Brain pericyte (primary cell): ENCODE data around the gene KRT14.
"Not testable (repeated sequence)": the region's sequence is repeated elsewhere in the genome, so short reads cannot be mapped to it uniquely, and the experiment has no call there.

Experiments used
- DNase-seq: peaks from one replicate; pipeline ENCODE4 v3.0.0-alpha.2; 2012; ENCODE audit warnings: low read depth, low spot score

Gene KRT14

GRCh38 chr17:41610061-41610517 lies 23.4 kb upstream of the KRT14 start:
- DNase-seq = not testable (repeated sequence)

GRCh38 chr17:41606930-41607329 lies 20.2 kb upstream of the KRT14 start:
- not testable (repeated sequence) for DNase-seq

GRCh38 chr17:41602524-41602923 lies 15.8 kb upstream of the KRT14 start:
- DNase-seq = no peak

DNA sequence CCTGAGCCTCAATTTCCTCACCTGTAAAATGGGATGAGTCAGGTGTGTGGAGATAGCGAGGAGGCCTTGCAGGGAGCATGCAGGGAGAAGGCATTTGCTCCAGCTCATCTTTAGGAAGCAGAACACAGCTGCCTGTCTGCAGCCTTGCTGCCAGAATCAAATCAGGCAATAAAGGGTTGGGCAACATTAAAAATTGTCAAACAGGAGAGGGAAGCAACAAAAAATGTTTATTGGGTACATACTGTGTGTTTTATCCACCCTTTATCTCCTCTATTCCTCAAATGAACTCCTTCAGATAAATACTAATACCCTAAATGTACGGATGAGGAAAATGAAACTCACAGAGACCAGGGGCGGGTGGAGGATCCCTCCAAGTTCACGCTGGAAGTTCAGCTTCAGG lies 13.6 kb upstream of the KRT14 start:
- DNase-seq = no peak

- no peak for DNase-seq
Observed at GRCh38 chr17:41599680-41600079, 13.0 kb upstream of the KRT14 start.

DNA sequence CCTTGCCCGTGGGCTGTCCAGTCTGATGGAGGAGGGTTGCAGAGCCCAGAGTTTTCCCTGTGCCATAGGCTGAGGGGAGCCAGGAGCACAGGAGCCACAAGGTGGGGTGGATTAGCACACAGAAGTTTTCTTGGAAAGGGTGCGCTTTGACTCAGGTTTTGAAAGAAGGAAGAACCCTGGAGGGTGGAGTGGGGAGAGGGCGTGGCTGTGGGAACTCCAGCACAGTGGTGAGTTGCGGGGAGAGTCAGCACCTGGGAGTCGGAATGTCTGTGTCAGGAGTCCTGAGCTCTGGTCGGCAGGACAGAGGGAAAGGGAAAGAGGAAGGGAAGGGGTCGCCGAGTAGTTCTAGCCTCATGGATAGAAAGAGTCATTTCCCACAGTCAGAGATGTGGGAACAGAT lies 8.9 kb upstream of the KRT14 start:
- no peak for DNase-seq

DNA sequence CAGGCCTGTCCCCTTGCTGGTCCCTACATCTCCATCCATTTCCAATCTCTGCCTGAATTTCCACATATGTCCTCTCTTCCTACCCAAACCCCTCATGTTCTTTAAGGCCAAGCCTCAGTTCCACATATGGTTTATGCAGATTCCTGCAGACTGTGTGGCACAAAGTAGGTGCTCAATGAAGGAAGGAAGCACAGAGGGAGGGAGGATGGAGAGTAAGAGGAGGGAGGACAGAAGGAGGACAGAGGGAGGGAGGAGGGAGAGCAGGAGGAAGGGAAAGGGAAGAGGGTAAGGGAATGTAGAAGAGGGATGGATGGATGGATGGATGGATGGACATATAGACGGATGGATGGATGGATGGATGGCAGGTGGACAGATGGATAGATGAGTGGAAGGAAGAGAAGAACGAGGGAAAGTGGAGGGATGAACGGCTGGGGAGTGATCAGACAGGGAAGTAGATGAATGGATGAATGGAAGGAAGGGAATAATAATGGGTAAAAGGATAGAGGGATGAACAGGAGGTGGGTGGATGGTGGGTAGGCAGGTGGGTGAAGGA lies 7.7 kb upstream of the KRT14 start:
- no peak for DNase-seq

DNA sequence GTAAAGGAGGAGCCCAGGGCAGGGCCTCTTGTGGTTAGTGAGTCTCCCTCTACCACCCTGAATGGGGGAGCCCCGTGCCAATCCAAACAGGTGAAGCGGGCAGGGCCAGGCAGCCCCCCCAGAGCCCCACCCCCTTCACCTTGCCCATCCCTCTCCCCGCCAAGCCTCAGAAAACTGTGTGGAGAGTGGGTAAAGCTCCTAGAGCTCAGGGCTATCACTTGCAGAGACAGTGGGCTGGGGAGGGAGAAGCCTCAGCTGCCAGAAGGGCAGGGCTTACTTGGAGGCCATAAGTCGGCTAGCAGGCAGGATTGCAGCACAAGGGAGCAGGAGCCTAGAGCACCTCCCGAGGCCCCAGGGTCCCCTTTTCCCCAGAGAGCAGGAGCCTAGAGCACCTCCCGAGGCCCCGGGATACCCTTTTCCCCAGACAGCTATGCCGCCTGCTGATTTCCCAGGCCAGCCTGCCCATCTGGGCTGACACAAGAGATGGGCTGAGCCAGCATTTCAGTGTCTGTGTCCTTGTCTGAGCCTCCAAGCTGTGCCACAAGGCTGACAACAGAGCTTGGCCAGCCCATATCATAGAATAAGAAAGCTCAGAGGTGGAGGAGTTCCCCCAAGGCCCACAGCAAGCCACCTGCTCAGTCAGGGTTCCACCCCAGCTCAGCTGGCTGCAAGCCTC lies 6.7 kb upstream of the KRT14 start:
- DNase-seq = no peak

DNA sequence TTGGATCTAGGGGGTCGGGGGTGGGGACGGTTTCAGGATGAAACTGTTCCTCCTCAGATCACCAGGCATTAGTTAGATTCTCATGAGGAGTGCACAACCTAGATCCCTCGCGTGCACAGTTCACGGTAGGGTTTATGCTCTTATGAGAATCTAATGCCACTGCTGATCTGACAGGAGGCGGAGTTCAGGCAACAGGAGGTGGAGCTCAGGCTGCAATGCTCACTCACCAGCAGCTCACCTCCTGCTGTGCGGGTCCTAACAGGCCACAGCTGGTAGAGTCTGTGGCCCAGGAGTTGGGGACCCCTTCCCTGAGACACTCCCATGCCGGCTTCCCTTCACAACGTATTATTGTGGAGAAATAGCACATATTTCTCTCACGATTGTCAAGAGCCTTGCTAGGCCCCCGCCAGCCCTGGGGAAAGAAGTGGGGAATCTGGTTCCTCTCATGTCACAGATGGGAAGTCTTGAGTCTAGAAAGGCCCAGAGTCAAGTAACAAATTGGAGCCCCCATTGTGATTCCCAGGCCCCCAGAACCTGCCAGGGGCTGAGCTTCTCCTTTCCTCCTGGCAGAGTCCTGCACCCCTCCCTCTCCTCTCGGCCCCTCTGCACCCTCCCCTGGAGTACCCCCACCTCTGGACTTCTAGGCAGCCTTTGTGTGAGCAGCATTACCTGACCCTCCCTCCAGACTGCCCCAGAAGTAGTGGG lies 6.1 kb upstream of the KRT14 start:
- DNase-seq = no peak

DNA sequence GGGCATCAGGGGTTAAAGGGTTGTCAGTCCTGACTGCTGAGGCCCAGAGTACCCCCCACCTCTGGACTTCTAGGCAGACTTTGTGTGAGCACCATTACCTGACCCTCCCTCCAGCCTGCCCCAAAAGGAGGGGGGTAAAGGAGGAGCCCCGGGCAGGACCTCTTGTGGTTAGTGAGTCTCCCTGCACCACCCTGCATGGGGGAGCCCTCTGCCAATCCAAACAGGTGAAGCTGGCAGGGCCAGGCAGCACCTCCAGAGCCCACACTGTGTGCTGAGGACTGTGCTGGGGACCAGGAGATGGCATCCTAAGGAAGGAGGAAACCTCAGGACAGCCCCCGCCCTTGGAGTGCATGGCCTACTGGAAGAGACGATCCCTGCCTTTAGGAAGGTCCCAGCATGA lies 2.6 kb upstream of the KRT14 start:
- DNase-seq = no peak

- no peak for DNase-seq
Observed at GRCh38 chr17:41588126-41588810, 1.6 kb upstream of the KRT14 start.

DNA sequence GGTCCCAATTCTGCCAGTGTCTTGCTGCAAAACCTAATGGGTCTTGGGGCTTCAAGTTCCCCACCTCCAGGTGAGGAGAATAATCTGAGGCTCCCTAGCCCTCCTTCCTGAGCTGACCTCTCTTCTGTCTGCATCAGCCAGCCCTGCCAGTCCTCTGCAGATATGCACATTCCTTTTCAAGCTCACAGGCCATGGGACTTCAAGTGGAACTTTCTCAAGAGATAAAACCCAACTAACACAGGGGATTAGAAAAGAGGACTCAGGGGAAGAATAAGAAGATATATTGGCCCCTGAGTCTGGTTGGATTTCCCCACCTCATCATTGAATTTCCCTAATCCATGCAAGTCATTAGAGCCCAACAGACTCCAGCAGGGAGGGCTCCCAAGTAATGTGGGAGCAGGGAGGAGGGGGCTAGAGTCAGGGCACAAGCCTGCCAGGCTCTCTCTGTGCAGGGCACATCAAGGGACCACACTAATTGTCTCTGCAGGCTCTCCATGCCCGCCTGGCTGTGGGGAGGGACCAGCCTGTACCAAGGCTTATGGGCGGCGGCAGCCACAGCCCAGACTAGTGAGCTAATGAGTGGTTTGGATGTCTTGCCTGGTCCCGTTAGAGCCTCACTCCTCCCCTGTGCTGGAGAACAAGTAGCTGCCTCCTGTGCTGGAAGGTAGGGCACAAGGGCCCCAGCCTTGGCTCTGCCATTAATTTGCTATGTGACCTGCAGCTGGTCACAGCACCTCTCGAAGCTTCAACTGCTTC lies 1.2 kb downstream of the KRT14 start:
- DNase-seq = no peak

GRCh38 chr17:41584331-41584927 lies 2.3 kb downstream of the KRT14 start:
- DNase-seq = not testable (repeated sequence)

- no peak for DNase-seq
Observed at GRCh38 chr17:41583137-41584127, 3.3 kb downstream of the KRT14 start.

- not testable (repeated sequence) for DNase-seq
Observed at GRCh38 chr17:41582061-41582968, 4.4 kb downstream of the KRT14 start.

- no peak for DNase-seq
Observed at GRCh38 chr17:41581366-41582060, 5.2 kb downstream of the KRT14 start.

DNA sequence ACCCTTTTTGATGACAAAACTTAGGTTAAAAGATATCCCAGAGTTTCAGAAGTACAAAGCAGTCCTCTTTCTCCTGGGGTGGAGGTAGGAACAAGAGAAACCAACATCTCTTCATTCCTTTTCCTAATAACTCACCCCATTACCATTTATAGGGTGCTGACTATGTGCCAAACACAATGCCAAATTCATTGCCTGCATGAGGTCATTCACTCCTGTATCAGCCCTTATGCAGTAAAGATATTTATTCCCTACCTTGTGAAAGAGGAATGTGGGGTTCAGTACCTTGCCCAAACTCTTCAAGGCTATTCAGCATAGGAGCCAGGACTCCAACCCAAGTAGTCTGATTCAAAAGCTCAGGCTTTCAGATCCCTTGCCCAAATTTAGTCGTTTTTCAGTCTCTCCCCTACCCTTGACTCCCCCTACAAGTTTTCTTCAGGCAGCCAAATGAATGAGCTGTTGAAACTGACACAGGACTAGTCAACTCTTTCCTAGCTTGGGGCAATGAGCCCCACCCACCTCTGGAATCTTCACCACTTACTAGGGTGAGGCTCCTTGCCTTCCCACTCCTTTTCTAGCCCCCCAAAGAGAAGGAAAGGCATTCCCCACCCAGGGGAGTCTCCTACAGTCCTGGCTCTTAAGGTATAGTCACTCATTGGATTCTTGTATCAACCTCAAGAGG lies 5.9 kb downstream of the KRT14 start:
- no peak for DNase-seq

- DNase-seq = no peak
Observed at GRCh38 chr17:41580244-41580575, 6.5 kb downstream of the KRT14 start.
